Right renal pelvis (tissue), 4 donors: ENCODE measurements around the gene FBXL7. TPM values are rescaled to one million over a fixed set of nuclear protein-coding genes. Genes with fewer than 3 reads are reported as not detected.

ENCODE experiments used
- DNase-seq, 4 donors: peaks; one replicate each; pipeline ENCODE4 v3.0.0-alpha.2; 2013; ENCODE audit warnings: low read depth in 4 of 4, low spot score in 3 of 4, missing footprints in 1 of 4
- polyA plus RNA-seq, 4 donors: library from polyadenylated mRNA; unstranded; fragments of 120-200 nt; gene quantifications; one replicate each; pipeline ENCODE4 v1.2.1, GENCODE V29; 2013; ENCODE audit not compliant: insufficient read length in 4 of 4

The FBXL7 gene
- polyA plus RNA-seq, 4 donors: 25.9 to 30.1 (median 28.2) TPM

DNA sequence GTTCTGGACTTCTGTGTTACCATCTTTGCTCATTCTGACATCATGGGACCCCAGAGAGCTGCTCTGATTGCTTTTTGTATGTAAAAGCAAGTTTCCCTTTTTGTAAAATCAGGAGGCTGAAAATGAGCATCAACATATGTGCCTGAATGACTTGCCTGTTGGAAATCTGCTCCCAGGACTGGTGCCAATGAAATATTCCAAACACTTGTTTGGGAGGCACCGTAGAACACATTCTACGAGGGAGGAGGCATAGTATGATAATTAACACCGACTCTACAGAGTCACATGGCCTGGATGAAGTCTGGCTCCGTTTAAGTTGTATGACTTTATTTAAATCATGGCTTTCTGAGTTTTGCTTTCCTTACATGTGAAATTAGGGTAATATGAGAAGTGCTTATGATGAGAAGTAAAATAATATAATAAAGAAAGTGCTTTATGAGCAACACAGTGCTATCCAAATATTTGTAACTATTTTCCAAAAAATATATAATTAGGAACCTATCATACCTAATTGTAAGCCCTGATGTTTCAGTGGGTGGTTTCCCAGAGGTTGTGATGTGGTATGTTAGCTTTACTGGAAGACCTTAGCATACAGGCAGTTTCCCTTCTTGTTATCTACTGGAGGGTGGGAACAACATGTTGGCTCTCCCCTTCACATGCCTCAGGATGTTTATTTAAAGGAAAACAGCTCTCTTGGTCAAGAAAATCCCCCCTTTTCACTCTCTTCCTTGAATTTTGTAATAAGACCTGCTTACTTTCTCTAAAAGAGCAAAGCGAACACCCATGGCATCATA lies 238.1 kb downstream of the FBXL7 start:
- no peak for DNase-seq

- no peak for DNase-seq
These were observed 240.4 kb downstream of the FBXL7 start for GRCh38 chr5:15740383-15740782.

- no peak for DNase-seq
These were observed 241.6 kb downstream of the FBXL7 start for GRCh38 chr5:15741591-15741990.

DNA sequence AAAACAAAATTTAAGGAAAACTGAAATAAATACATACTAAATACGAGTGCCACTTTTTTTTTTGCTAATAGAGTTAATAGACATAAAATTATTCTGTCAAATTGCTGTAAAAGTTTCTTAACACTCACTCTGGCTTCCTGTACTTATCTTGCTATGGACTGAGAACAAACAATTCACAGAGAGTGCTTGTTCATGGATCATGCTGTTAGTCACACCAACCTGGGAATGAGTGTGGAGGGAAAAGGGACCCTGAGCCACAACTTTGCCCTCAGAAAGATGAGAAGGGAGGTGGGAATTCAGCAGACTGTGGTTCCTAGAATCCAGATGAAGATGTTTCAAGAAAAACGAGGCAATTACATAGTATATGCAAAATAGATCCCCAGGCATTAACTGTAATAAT lies 246.9 kb downstream of the FBXL7 start:
- no peak for DNase-seq

DNA sequence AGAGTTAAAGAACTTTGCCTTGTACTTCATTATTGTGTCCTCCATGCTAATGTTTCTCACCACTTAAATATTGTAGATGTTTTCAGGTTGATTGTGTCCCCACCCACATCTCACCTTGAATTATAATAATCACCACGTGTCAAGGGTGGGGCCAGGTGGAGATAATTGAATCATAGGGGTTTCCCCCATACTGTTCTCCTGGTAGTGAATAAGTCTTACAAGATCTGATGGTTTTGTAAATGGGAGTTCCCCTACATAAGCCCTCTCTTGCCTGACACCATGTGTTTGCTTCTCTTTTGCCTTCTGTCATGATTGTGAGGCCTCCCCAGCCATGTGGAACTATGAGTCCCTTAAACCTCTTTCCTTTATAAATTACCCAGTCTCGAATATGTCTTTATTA lies 248.3 kb downstream of the FBXL7 start:
- DNase-seq: no peak

DNA sequence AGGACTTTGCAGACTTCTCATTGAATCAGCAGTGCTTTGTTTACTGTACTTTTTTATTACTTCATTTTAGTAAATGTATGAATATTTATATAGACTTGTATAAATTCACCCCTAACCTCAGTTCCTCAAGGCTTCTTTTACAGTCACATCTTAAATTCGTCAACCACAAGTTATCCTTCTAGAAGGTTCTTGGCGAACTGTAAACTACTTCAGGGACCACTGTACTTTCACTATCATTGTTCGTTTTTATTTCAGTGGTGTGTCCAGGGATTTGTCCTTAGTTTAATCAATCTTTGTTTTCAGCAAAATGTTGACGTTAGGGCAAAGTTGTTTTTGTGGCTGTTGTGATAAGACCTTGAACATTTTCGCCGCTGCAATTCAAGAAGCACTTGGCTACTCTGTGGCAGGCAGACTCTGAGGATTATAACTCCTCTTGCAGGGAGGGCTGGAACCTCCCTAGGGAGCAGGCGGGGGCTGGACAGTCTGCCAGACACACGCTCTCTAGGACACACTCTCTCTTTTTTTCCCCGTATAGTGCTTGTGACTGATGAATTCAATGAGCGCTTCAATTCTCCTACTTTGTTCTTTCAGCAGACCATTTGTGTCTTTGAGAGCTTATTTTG lies 252.8 kb downstream of the FBXL7 start:
- peak; percentile 13 to 23 (median 16) for DNase-seq

DNA sequence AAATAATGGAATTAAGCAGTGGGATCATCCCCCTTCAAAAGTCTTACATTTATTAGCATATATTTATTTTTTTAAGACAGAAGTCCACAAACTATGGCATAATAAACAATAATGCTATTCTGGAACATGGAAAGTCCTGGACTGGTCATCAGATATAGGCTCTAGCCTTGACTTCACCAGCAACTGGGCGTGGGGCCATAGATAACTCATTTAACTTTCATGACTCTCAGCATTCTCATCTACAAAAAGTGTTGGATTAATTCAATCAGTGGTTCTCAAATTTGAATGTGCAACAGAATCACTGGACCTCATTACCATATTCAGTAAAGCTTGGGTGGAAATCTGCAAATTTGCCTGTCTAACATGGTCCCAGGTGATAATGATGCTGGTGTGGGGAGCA lies 253.8 kb downstream of the FBXL7 start:
- no peak for DNase-seq

DNA sequence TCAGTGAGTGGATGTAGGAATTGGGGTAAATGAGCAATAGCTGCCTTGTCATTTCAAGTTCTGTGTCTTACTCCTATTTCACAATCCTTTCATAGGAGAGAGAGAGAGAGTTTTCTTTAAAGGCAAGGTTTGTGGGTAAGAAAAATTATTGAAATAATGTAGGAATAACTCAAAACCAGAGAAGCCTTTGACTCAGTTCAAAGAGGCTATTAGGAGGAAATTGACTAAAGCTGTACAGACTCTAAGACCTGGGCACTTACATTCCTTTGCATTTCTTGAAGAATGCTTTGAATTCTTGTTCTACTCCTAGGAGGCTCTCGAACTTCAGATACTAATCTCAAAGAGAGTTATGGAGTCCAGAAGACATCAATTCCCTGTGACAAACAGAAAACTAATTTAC lies 257.1 kb downstream of the FBXL7 start:
- no peak for DNase-seq

GRCh38 chr5:15757619-15758018 lies 257.6 kb downstream of the FBXL7 start:
- no peak for DNase-seq

- no peak for DNase-seq
These were observed 262.7 kb downstream of the FBXL7 start for GRCh38 chr5:15762668-15763067.

GRCh38 chr5:15763754-15764153 lies 263.8 kb downstream of the FBXL7 start:
- no peak for DNase-seq

GRCh38 chr5:15768936-15769335 lies 269.0 kb downstream of the FBXL7 start:
- DNase-seq: no peak

- DNase-seq: no peak
These were observed 272.2 kb downstream of the FBXL7 start for GRCh38 chr5:15772131-15772530.

GRCh38 chr5:15774632-15775031 lies 274.7 kb downstream of the FBXL7 start:
- DNase-seq: no peak

DNA sequence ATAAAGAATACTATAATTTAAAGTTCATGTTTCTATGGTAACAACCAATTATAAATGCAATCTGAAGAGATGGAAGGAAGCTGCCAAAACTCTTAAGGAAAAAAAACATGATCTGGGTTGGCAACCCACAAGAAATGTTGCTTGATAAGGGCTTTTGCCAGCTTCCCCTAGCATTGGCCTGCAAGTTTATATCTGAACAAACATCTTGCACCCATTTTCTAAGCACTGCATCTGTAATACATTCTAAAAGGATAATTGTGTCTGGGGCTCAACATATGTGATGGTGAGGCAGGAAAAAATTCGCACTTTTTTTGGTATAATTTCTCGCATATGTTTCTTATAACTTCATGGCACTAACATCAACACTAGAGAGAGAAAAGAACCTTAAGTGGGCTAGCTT lies 276.4 kb downstream of the FBXL7 start:
- no peak for DNase-seq

GRCh38 chr5:15783734-15784133 lies 283.8 kb downstream of the FBXL7 start:
- DNase-seq: no peak

- no peak for DNase-seq
These were observed 285.6 kb downstream of the FBXL7 start for GRCh38 chr5:15785531-15785981.

GRCh38 chr5:15786326-15786725 lies 286.3 kb downstream of the FBXL7 start:
- no peak for DNase-seq

GRCh38 chr5:15786884-15787283 lies 286.9 kb downstream of the FBXL7 start:
- DNase-seq: no peak

GRCh38 chr5:15787681-15788080 lies 287.7 kb downstream of the FBXL7 start:
- no peak for DNase-seq

- DNase-seq: no peak
These were observed 289.7 kb downstream of the FBXL7 start for GRCh38 chr5:15789642-15790041.

DNA sequence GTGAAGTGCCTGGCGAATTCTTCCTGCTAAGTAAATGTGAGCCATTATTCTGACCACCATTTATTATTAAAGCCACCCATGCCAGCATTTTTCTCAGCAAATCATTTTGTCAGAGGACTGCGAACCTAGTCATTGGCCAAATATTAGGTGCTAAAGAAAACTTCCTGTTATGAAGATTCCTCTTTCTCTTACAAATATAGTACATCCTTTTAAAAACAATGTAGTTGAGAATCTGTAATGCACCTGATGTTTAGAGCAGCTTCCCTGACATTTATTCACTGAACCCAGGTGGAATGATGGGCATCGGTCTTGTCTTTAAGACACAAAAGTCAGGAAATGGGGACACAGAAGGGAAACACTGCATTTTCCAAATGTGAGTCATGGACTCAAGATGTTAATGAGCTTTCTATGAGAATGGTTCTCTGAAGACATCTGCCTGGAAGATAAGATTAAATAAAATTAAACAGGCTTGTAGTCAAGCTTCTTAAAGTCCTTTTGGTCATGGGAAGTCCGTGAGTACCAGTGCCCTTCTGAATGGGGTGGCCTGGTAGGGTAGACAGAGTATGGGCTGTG lies 290.6 kb downstream of the FBXL7 start:
- DNase-seq: no peak
